ENCODE results near the gene HSBP1.
A peak's percentile ranks its signal among the peaks of the same experiment; 100 is the strongest.

Gene HSBP1

DNA sequence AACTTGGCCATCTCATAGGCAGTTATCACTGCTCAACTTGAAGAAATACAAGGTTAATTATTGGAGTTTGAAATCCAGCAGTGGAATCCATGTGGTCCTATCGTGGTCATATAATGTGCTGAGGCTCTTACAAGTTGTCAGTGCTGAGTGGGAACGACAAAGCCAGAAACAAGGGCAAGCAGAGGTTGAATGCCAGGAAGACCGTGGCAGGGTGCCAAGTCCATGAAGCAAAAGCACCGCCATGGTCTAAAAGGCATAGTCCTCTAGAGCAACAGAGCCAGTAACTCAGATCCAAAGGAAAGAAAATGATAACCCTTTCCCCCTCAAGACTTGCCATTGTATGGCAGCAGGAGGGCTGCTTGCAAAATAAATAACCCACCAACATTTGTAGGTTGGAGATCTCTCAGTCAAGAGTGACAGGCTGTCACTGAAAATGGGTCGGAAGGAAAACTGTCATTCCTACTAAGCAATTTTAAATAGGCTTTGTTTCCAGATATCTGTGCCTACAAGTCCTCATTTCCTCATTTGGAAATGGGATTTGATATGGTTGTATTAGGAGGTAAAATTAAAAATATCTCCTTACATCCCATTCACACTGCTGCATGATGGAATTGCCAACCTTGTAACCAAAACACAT lies 36.4 kb upstream of the HSBP1 start:
- peak; percentile 44 to 71 for DNase-seq
- Histone ChIP-seq H3K4me3 (no peak overlapping the region), H3K36me3 (no peaks in the 10 kb centered on the region), H3K27me3 (no peaks in the 10 kb centered on the region), H3K27ac (no peak overlapping the region), H3K4me1 (peaks cover 0 to 7% (median 3%) of the 10 kb centered on the region in 4 donors), H3K9me3 (no peaks in the 10 kb centered on the region)
- TF ChIP-seq, protein P1, sequence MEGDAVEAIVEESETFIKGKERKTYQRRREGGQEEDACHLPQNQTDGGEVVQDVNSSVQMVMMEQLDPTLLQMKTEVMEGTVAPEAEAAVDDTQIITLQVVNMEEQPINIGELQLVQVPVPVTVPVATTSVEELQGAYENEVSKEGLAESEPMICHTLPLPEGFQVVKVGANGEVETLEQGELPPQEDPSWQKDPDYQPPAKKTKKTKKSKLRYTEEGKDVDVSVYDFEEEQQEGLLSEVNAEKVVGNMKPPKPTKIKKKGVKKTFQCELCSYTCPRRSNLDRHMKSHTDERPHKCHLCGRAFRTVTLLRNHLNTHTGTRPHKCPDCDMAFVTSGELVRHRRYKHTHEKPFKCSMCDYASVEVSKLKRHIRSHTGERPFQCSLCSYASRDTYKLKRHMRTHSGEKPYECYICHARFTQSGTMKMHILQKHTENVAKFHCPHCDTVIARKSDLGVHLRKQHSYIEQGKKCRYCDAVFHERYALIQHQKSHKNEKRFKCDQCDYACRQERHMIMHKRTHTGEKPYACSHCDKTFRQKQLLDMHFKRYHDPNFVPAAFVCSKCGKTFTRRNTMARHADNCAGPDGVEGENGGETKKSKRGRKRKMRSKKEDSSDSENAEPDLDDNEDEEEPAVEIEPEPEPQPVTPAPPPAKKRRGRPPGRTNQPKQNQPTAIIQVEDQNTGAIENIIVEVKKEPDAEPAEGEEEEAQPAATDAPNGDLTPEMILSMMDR (IDR thresholded peaks at IDR 0.05): no peak
- intact Hi-C loops (cut with DNase I; ENCODE audit: low total_unique reads): no loop called here

DNA sequence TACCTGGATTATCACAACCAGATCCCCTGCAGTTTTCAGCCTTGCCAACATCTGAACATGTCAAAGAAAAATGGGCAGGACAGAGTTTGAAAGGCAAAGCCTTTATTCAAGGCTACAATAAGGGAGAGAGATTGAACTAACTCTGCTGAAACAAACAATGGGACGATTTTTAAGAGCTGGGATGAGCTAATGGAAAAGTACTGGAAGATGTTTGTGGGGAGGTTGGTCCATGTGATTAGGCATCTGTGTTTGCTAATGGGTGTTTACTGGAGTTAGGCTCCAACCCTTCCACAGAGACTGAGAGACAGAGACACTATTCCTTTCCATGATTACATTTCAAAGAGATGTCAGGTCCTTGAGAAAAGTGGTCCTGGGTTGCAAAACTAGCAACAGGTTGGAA lies 35.0 kb upstream of the HSBP1 start:
- intact Hi-C loops (cut with DNase I; ENCODE audit: low total_unique reads): loop anchor here (2.0 kb wide), 1 partner anchor 58 kb away; no protein-coding TSS in a partner anchor
- no peaks in the 10 kb centered on the region for H3K27me3 ChIP-seq
- no peak for DNase-seq
- H3K4me1 ChIP-seq: peaks cover 0 to 7% (median 3%) of the 10 kb centered on the region in 4 donors
- no peak overlapping the region for H3K4me3 ChIP-seq
- no peak overlapping the region for H3K27ac ChIP-seq
- no peaks in the 10 kb centered on the region for H3K9me3 ChIP-seq
- H3K36me3 ChIP-seq: no peaks in the 10 kb centered on the region
- TF ChIP-seq, protein P1 (IDR thresholded peaks at IDR 0.05): no peak

DNA sequence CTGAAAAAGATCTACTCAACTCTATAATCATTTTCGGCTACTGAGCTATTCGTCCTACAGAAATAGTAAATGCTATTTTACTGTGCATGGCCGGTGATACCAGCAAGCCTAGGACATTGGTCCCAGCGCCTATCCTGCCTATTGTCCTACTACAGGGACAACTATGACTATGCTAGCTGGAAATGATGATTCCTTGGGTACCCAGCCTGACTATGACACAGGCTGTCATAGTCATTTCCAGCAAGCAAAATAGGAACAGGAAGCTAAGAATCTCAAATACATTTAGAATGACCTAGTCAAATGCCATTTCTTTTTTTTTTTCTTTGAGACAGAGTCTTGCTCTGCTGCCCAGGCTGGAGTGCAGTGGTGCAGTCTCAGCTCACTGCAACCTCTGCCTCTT lies 33.7 kb upstream of the HSBP1 start:
- intact Hi-C loops (cut with DNase I; ENCODE audit: low total_unique reads): no loop called here
- Histone ChIP-seq H3K4me3 (no peak overlapping the region), H3K4me1 (peaks cover 0 to 11% (median 7%) of the 10 kb centered on the region in 4 donors), H3K27ac (no peak overlapping the region), H3K27me3 (no peaks in the 10 kb centered on the region), H3K9me3 (no peaks in the 10 kb centered on the region), H3K36me3 (no peaks in the 10 kb centered on the region)
- TF ChIP-seq, protein P1 (IDR thresholded peaks at IDR 0.05): no peak
- DNase-seq: no peak

DNA sequence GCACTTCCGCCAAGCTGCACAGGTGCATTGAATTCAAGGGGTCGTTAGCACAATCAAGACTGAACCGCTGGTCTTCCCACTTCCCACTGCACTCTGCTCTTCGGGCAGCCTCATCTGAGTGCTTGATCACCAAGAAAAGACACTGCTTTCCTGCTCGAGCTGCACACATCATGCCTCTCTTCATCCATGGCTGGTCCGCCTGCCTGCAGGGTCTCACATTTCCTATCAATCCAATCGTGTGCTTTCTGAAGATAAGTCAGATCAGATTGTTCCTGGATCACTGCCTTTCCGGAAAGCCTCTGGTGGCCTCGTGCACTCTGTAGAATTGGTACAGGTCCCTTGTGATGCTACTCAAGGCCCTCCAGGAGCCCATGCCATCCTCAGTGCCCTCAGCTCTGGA lies 30.8 kb upstream of the HSBP1 start:
- Histone ChIP-seq H3K27me3 (no peaks in the 10 kb centered on the region), H3K4me3 (no peak overlapping the region), H3K4me1 (peaks cover 0 to 26% (median 13%) of the 10 kb centered on the region in 4 donors), H3K27ac (no peak overlapping the region), H3K9me3 (no peaks in the 10 kb centered on the region), H3K36me3 (no peaks in the 10 kb centered on the region)
- TF ChIP-seq, protein P1 (IDR thresholded peaks at IDR 0.05): no peak
- intact Hi-C loops (cut with DNase I; ENCODE audit: low total_unique reads): no loop called here
- DNase-seq: no peak

DNA sequence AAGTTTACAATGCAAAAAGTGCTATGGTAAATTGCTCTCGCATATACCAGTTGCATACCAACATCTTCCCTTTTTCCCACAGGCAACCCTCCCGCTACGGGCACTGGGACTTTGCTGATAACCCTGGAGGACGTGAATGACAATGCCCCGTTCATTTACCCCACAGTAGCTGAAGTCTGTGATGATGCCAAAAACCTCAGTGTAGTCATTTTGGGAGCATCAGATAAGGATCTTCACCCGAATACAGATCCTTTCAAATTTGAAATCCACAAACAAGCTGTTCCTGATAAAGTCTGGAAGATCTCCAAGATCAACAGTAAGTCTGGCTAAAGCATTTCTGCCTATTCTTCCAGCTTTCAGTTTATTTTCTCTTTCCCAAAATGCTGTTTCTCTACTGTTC lies 27.9 kb upstream of the HSBP1 start:
- peak overlapping the region in 1 of 2 donors; percentile 8 for H3K27ac ChIP-seq

More for the DNA sequence above, 27.9 kb upstream of the HSBP1 start:
- no peak for DNase-seq
- Histone ChIP-seq H3K36me3 (peaks cover 0 to 4% (median 0%) of the 10 kb centered on the region in 3 donors), H3K27me3 (no peaks in the 10 kb centered on the region), H3K4me3 (peak overlapping the region; percentile 18 to 25), H3K9me3 (no peaks in the 10 kb centered on the region), H3K4me1 (peaks cover 0 to 26% (median 13%) of the 10 kb centered on the region in 4 donors)
- intact Hi-C loops (cut with DNase I; ENCODE audit: low total_unique reads): no loop called here
- TF ChIP-seq, protein P1 (IDR thresholded peaks at IDR 0.05): no peak
